Upper lobe of right lung (tissue), 1 donor: ENCODE measurements around the gene ELOF1. TPM values are rescaled to one million over a fixed set of nuclear protein-coding genes. Genes with fewer than 3 reads are reported as not detected.

ENCODE experiments used
- ATAC-seq: fragments of 200-7000 bp; cut with Tn5 transposase; one replicate; pipeline ENCODE4 v1.9.1; 2020; ENCODE audit warnings: mild to moderate bottlenecking, moderate library complexity
- DNase-seq: peaks from one replicate; pipeline ENCODE4 v3.0.0-alpha.2; 2020
- H3K27ac ChIP-seq: fragments of 200-600 bp; one replicate; pipeline ENCODE4 v1.8.0; 2022
- H3K27me3 ChIP-seq: fragments of 200-600 bp; one replicate; pipeline ENCODE4 v1.8.0; 2022; ENCODE audit warnings: mild to moderate bottlenecking
- H3K36me3 ChIP-seq: fragments of 200-600 bp; one replicate; pipeline ENCODE4 v1.8.0; 2022
- H3K4me1 ChIP-seq: fragments of 200-600 bp; one replicate; pipeline ENCODE4 v1.8.0; 2022
- H3K4me3 ChIP-seq: fragments of 200-600 bp; one replicate; pipeline ENCODE4 v1.8.0; 2022; ENCODE audit warnings: mild to moderate bottlenecking
- H3K9me3 ChIP-seq: fragments of 200-600 bp; one replicate; pipeline ENCODE4 v1.8.0; 2022
- CTCF ChIP-seq: fragments of 200-600 bp; IDR thresholded peaks from one replicate; pipeline ENCODE4 v1.8.0; 2022; ENCODE audit warnings: antibody characterized with exemption
- intact Hi-C: fragments of 100-400 bp; cut with DNase I; formaldehyde crosslinking; loops from one replicate; pipeline ENCODE4 v1.11.0; 2022
- total RNA-seq: library from RNA; stranded (reverse); fragmentation: NEBNext Ultra II Directional; extraction: Animal tissue kit (Norgen Biotek cat#: 25700); gene quantifications from one replicate; pipeline ENCODE4 v1.2.1, GENCODE V29; 2021
- donor health status: DM: no; HTN: yes; CAD: no; lungs with severe emphysema.

ELOF1 gene
- total RNA-seq, 1 donor from 2014 or later: 44.3 TPM

- H3K9me3 ChIP-seq: no peaks in the 10 kb centered on the region
- peaks cover 2% of the 10 kb centered on the region for H3K4me1 ChIP-seq
- H3K4me3 ChIP-seq: no peak overlapping the region
- H3K27ac ChIP-seq: no peak overlapping the region
- H3K36me3 ChIP-seq: peaks cover 25% of the 10 kb centered on the region
- DNase-seq: no peak
- H3K27me3 ChIP-seq: no peaks in the 10 kb centered on the region
- TF ChIP-seq CTCF: no peak
- intact Hi-C loops: no loop called here
- ATAC-seq: no peak
Observed at GRCh38 chr19:11552666-11553372, 6.2 kb downstream of the ELOF1 start.

DNA sequence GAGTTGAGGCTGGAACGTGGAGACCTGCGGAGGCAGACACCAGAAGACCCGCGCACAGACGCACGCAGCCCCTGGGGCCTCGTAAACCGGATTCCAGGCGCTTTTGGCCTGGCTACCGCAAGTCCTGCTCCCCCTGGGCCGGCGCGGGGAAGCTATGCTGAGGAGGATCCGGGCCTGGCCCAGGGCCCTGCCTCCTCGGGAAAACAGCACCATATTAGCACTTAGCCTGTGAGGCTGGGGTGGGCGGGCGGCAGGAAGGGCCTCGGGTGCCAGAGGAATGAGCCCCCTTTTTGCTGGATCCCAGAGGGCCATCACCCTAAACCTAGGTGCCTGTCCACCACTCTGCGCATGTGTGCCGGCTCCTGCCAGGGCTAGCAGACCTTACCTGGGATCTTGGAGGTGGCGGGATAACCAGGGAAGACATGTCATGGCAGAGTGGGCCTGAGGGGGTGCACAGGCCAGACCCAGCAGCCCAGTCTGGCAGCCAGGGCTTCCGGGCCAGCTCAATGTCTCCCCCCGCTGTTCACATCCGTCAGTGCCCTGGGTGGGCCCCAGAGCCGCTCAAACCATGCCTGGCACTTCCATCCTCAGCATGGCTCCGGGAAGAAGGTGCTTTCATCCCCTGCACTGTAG, 7.3 kb downstream of the ELOF1 start:
- H3K36me3 ChIP-seq: peaks cover 25% of the 10 kb centered on the region
- peak; percentile 38 for ATAC-seq
- H3K9me3 ChIP-seq: no peaks in the 10 kb centered on the region
- no peaks in the 10 kb centered on the region for H3K4me1 ChIP-seq
- H3K27me3 ChIP-seq: no peaks in the 10 kb centered on the region
- intact Hi-C loops: no loop called here
- TF ChIP-seq CTCF: peak; percentile 18
- H3K4me3 ChIP-seq: no peak overlapping the region
- no peak overlapping the region for H3K27ac ChIP-seq
- no peak for DNase-seq

- H3K4me3 ChIP-seq: no peak overlapping the region
- H3K27ac ChIP-seq: no peak overlapping the region
- DNase-seq: no peak
- intact Hi-C loops: no loop called here
- H3K36me3 ChIP-seq: peaks cover 25% of the 10 kb centered on the region
- H3K4me1 ChIP-seq: no peaks in the 10 kb centered on the region
- H3K27me3 ChIP-seq: no peaks in the 10 kb centered on the region
- TF ChIP-seq CTCF: no peak
- H3K9me3 ChIP-seq: no peaks in the 10 kb centered on the region
- no peak for ATAC-seq
Observed at GRCh38 chr19:11550265-11550664, 8.8 kb downstream of the ELOF1 start.

DNA sequence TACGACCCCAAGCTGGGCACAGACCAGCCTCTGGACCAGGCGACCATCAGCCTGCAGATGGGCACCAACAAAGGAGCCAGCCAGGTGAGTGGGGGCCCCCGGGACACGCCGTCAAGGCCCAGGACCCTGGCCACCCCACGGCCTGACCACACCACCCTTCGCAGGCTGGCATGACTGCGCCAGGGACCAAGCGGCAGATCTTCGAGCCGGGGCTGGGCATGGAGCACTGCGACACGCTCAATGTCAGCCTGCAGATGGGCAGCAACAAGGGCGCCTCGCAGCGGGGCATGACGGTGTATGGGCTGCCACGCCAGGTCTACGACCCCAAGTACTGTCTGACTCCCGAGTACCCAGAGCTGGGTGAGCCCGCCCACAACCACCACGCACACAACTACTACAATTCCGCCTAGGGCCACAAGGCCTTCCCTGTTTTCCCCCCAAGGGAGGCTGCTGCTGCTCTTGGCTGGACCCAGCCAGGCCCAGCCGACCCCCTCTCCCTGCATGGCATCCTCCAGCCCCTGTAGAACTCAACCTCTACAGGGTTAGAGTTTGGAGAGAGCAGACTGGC, 9.6 kb downstream of the ELOF1 start:
- intact Hi-C loops: no loop called here
- H3K36me3 ChIP-seq: peaks cover 21% of the 10 kb centered on the region
- DNase-seq: no peak

More for the DNA sequence above, 9.6 kb downstream of the ELOF1 start:
- Histone ChIP-seq H3K9me3 (no peaks in the 10 kb centered on the region), H3K27me3 (no peaks in the 10 kb centered on the region), H3K4me3 (no peak overlapping the region), H3K4me1 (no peaks in the 10 kb centered on the region), H3K27ac (no peak overlapping the region)
- no peak for TF ChIP-seq CTCF
- ATAC-seq: no peak
